OCI-LY1 (cell line): ENCODE results near the gene PLEKHG4B.

Experiments used
- H2AFZ ChIP-seq: fragments of 200-600 bp; sonication (generic), shearing (Covaris generic); 2 replicates; pipeline ENCODE4 v1.6.0; 2014; ENCODE audit warnings: antibody characterized with exemption, mild to moderate bottlenecking, low read length
- H3F3A ChIP-seq: fragments of 200-600 bp; sonication (generic), shearing (Covaris generic); 2 replicates; pipeline ENCODE4 v1.6.0; 2014; ENCODE audit warnings: mild to moderate bottlenecking, antibody characterized with exemption, low read length, moderate library complexity; ENCODE audit not compliant: insufficient read depth
- H3K27ac ChIP-seq: fragments of 200-600 bp; sonication (generic); 2 replicates; pipeline ENCODE4 v1.5.1; 2014; ENCODE audit warnings: low read length, mixed run types, mild to moderate bottlenecking, low read depth; ENCODE audit not compliant: poor library complexity, severe bottlenecking
- H3K27me3 ChIP-seq: fragments of 200-600 bp; sonication (generic); 2 replicates; pipeline ENCODE4 v1.6.0; 2014; ENCODE audit warnings: antibody characterized with exemption, mild to moderate bottlenecking, low read length, moderate library complexity; ENCODE audit not compliant: insufficient read depth
- H3K36me3 ChIP-seq: fragments of 200-600 bp; sonication (generic); 2 replicates; pipeline ENCODE4 v1.6.1; 2014; ENCODE audit warnings: mild to moderate bottlenecking, antibody characterized with exemption, low read length, moderate library complexity, mixed read lengths; ENCODE audit not compliant: insufficient read depth
- H3K4me1 ChIP-seq: fragments of 200-600 bp; sonication (generic); 2 replicates; pipeline ENCODE4 v1.5.1; 2014; ENCODE audit warnings: mild to moderate bottlenecking, low read length, moderate library complexity; ENCODE audit not compliant: insufficient read depth, severe bottlenecking
- H3K4me2 ChIP-seq: fragments of 200-600 bp; sonication (generic), shearing (Covaris generic); 2 replicates; pipeline ENCODE4 v1.6.1; 2014; ENCODE audit warnings: low read length
- H3K4me3 ChIP-seq: fragments of 200-600 bp; sonication (generic); 2 replicates; pipeline ENCODE4 v1.5.1; 2014; ENCODE audit warnings: low read length, low read depth, mild to moderate bottlenecking, mixed read lengths; ENCODE audit not compliant: poor library complexity, severe bottlenecking
- H3K79me2 ChIP-seq: fragments of 200-600 bp; shearing (Covaris generic); 2 replicates; pipeline ENCODE4 v1.6.1; 2016; ENCODE audit warnings: mixed run types, low read length, mixed read lengths; ENCODE audit not compliant: insufficient read depth
- H3K9ac ChIP-seq: fragments of 200-600 bp; sonication (generic), shearing (Covaris generic); 2 replicates; pipeline ENCODE4 v1.6.1; 2014; ENCODE audit warnings: mild to moderate bottlenecking, low read length, mixed read lengths
- H3K9me2 ChIP-seq: fragments of 200-600 bp; sonication (generic), shearing (Covaris generic); 2 replicates; pipeline ENCODE4 v1.6.1; 2014; ENCODE audit warnings: low read depth, mild to moderate bottlenecking, low read length, mixed read lengths
- H3K9me3 ChIP-seq: fragments of 200-600 bp; shearing (Covaris generic); 2 replicates; pipeline ENCODE4 v1.6.1; 2014; ENCODE audit warnings: low read length, mixed read lengths
- H4K20me1 ChIP-seq: fragments of 200-600 bp; sonication (generic), shearing (Covaris generic); 2 replicates; pipeline ENCODE4 v1.6.0; 2016; ENCODE audit warnings: mild to moderate bottlenecking, low read length; ENCODE audit not compliant: insufficient read depth
- EZH2 ChIP-seq: fragments of 200-600 bp; sonication (generic), shearing (Covaris generic); IDR thresholded peaks from 2 replicates; pipeline ENCODE4 v1.8.0; 2017; ENCODE audit warnings: borderline replicate concordance, mixed run types, mild to moderate bottlenecking, antibody characterized with exemption, low read length, moderate library complexity, mixed read lengths
- TF ChIP-seq, protein P1 (sequence below): fragments of 200-600 bp; sonication (generic), shearing (Covaris generic); IDR thresholded peaks from 2 replicates; pipeline ENCODE4 v1.5.1; 2017; ENCODE audit warnings: mild to moderate bottlenecking, antibody characterized with exemption, low read length, moderate library complexity, mixed read lengths

Gene PLEKHG4B

DNA sequence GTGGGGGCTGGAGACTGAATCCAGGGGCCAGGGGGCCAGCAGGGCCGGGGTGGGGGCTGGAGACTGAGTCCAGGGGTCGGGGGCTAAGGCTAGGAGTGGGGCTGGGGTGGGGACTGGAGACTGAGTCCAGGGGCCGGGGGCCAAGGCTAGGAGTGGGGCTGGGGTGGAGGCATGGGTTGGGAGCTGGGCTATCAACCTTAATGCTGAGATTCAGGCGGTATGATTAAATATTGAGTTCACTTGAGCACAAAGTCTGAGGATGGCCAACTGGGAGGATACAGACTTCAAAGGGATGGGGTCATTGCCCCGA is 82.3 kb downstream of the PLEKHG4B start:
- Histone ChIP-seq H3K4me1 (no peaks in the 10 kb centered on the region), H3F3A (no peaks in the 10 kb centered on the region), H3K4me2 (no peak overlapping the region), H3K9me2 (no peaks in the 10 kb centered on the region), H3K9ac (no peak overlapping the region), H3K27ac (no peak overlapping the region), H2AFZ (no peak overlapping the region), H4K20me1 (no peaks in the 10 kb centered on the region), H3K27me3 (0 out of 2 replicates have a peak, but pooled peaks cover 4% of the 10 kb centered on the region), H3K4me3 (no peak overlapping the region), H3K36me3 (no peaks in the 10 kb centered on the region), H3K79me2 (no peaks in the 10 kb centered on the region), H3K9me3 (no peaks in the 10 kb centered on the region)
- TF ChIP-seq EZH2, result no peak

DNA sequence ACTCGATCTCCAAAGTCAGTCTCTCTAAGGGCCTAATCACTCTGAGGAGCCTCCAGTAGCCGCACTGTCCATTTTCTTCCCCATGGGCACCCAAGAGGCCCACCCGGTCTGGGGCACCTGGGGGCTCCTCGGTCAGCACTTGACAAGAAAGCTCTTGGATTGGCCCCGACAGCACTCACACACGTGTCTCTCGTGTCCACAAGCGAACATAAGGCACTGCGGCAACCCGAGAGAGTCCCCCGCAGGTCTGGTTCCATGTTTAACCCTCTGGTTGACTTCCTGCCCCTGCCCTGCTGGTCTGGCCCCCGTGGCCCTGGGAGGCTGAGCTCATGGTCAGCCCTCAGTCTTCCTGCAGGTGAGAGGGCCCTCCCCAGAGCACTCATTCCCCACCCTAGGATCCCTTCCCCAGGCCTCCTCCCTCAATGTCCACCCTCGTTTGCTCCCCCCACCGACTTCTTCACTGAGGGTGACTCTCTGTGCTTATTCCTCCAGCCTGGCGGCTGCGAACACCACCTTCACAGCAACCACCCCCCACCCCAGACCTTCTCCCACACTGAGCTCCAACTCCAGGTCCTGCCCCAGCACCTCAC is 83.0 kb downstream of the PLEKHG4B start:
- no peak overlapping the region for H2AFZ ChIP-seq
- H3K27ac ChIP-seq, result no peak overlapping the region
- H3K4me2 ChIP-seq, result no peak overlapping the region
- TF ChIP-seq EZH2, result no peak
- H4K20me1 ChIP-seq, result no peaks in the 10 kb centered on the region
- H3K79me2 ChIP-seq, result no peaks in the 10 kb centered on the region
- no peaks in the 10 kb centered on the region for H3K9me2 ChIP-seq
- no peak overlapping the region for H3K4me3 ChIP-seq
- 0 out of 2 replicates have a peak, but pooled peaks cover 4% of the 10 kb centered on the region for H3K27me3 ChIP-seq
- H3F3A ChIP-seq, result no peaks in the 10 kb centered on the region
- no peak overlapping the region for H3K9ac ChIP-seq
- no peaks in the 10 kb centered on the region for H3K9me3 ChIP-seq
- no peaks in the 10 kb centered on the region for H3K36me3 ChIP-seq
- H3K4me1 ChIP-seq, result no peaks in the 10 kb centered on the region

DNA sequence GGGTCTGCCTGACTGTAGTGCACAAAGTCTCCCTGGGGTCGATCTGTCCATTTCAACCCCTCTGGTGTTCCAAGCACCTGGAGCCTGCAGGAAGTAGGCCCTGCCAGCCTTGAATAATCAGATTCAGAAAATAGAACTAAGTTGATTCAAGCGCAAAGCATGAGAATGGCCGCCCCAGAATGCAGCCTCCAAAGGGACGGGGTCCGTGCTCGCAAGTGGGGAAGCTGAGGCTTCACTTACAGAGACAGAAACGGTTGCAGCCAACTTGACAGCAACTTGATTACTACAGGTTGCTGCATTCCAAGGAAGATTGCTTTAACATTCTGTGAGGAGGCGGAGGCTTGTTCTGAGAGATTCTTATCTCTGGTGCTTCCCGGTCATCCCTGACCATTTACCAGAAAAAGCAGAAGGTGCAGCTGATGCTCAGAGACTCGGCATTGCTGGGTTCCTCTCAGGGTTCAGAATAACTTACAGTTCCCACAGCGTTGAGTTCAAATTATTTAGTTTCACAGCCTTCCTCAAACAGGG is 84.4 kb downstream of the PLEKHG4B start:
- no peak overlapping the region for H2AFZ ChIP-seq
- H3K27me3 ChIP-seq, result peaks cover 8% of the 10 kb centered on the region; the same call in 1 of the 2 replicates
- H3K9me2 ChIP-seq, result no peaks in the 10 kb centered on the region
- H3K4me1 ChIP-seq, result no peaks in the 10 kb centered on the region
- H3K27ac ChIP-seq, result no peak overlapping the region
- no peaks in the 10 kb centered on the region for H3K36me3 ChIP-seq
- H3F3A ChIP-seq, result no peaks in the 10 kb centered on the region
- TF ChIP-seq, protein P1, sequence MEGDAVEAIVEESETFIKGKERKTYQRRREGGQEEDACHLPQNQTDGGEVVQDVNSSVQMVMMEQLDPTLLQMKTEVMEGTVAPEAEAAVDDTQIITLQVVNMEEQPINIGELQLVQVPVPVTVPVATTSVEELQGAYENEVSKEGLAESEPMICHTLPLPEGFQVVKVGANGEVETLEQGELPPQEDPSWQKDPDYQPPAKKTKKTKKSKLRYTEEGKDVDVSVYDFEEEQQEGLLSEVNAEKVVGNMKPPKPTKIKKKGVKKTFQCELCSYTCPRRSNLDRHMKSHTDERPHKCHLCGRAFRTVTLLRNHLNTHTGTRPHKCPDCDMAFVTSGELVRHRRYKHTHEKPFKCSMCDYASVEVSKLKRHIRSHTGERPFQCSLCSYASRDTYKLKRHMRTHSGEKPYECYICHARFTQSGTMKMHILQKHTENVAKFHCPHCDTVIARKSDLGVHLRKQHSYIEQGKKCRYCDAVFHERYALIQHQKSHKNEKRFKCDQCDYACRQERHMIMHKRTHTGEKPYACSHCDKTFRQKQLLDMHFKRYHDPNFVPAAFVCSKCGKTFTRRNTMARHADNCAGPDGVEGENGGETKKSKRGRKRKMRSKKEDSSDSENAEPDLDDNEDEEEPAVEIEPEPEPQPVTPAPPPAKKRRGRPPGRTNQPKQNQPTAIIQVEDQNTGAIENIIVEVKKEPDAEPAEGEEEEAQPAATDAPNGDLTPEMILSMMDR, result no peak
- TF ChIP-seq EZH2, result no peak
- H3K9me3 ChIP-seq, result no peaks in the 10 kb centered on the region
- no peaks in the 10 kb centered on the region for H4K20me1 ChIP-seq
- no peak overlapping the region for H3K4me2 ChIP-seq
- no peak overlapping the region for H3K9ac ChIP-seq
- H3K4me3 ChIP-seq, result no peak overlapping the region
- H3K79me2 ChIP-seq, result no peaks in the 10 kb centered on the region

DNA sequence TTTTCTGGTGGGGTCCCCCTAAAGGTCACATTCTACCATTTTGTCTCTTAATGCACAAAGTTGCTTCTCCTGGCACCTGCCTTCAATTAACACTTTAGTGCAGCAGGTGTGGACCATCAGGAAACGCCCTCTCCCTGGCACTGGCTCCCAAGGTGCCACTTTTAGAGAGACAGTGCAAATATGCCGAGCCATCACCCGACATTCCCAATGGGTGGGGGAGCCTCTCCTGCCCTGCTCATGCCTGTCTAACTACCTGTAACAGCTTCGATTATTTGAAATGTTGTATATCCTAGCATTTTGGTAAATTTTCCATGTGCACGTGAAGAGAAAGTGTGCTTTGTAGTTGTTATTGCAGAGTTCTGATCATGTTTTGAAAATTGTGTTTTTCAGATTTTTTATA is 86.1 kb downstream of the PLEKHG4B start:
- Histone ChIP-seq H2AFZ (no peak overlapping the region), H3K79me2 (no peaks in the 10 kb centered on the region), H3K4me2 (no peak overlapping the region), H3K9me2 (no peaks in the 10 kb centered on the region), H3K4me1 (no peaks in the 10 kb centered on the region), H3K27me3 (peaks cover 5% of the 10 kb centered on the region), H3K9ac (no peak overlapping the region), H3F3A (no peaks in the 10 kb centered on the region), H4K20me1 (no peaks in the 10 kb centered on the region), H3K4me3 (no peak overlapping the region), H3K27ac (no peak overlapping the region), H3K36me3 (no peaks in the 10 kb centered on the region), H3K9me3 (no peaks in the 10 kb centered on the region)
- no peak for TF ChIP-seq EZH2
- TF ChIP-seq, protein P1, result no peak
